GM21447 (cell line): ENCODE measurements around the gene CUBN.

Experiments used
- ATAC-seq: cut with Tn5 transposase; IDR thresholded peaks from one replicate; pipeline ENCODE4 v1.9.1; 2021; ENCODE audit not compliant: unreplicated experiment

The CUBN gene

DNA sequence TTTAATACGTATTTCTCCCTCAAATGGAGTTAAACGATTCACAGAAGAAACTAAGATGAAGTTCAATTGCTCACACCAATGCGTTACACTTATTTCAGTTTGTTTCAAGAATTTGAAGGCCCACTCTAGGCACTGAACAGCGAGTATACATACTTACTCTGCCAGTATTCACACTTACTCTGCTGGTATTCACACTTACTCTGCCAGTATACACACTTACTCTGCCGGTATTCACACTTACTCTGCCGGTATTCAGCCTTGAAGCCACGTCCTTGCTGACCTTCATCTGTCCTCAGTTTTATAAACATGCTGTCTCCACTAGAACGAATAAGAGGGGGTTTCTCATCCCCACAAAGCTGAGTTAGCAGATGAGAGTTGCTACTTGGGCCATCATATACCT, 86.0 kb downstream of the CUBN start:
- ATAC-seq, result no peak

DNA sequence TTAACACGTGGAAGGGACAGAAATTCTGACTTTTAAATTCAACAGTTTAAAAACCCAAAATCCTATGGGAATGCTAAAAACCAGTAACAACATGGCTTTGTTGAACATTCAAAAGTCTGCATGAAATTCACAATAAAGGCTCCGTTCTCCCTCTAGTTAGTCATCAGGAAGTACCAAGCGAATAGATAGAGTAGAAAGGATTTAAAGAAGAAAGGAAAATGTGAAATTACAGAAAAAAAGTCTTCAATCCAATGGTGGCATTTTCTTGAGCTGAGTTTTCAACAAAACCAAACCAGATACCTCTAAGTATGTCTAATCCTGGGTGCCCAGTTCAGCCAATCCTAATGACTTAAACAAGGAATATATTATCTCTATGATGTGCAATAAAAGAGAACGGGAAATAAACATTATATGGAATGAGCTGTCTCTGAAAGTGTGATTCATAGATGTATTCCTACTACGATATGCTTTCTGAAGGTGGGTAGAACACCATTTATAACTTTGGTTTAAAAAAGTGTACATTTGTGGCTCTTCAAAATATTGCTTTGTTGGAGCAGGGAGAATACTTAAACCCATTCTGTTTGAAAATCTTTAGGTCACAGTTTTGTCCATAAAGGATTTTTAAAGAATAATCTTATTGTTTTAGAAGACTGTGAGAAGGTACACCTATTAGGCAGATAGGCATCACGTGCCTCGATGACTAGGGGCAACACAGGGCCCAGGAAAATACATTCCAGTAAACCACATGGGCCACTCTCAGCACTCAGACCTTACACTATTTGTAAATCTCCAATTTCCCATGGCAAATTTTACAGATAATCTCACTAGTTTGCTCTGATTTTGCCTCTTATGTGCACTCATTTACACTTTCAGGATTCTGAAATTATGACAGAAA, 87.7 kb downstream of the CUBN start:
- ATAC-seq, result no peak

DNA sequence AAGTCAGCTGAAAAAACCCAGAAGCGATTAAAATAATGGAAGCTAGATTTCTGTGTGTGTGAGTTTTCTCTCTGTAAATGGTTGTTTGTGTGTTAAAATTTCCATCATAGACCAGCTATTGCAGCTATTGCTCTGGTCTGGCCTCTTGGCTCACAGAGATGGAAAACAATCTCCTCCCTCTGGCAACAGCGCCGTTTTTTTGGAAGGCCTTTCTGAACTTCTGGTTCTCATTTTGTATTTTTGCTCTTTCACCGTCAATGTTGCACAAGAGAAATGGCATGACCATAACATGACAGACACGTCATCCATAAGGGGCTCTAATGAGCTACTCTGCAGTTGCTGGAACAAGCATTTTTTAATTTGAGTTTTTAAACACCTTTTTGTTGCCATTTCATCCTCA, 91.0 kb downstream of the CUBN start:
- ATAC-seq, result no peak

DNA sequence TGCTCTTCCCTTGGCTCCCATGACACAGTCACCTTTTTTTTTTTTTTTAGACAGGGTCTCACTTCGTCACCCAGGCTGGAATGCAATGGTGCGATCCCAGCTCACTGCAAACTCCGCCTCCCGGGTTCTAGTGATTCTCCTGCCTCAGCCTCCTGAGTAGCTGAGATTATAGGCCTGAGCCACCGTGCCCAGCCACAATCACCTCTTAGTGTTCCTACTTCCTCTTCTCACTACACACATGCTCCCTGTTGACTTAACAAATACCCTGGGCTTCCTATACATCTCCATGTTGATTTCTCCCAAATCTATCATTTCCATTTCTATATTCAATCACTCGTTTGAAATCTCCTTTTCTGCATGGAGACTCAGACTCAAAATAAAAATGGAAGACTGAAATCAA, 91.7 kb downstream of the CUBN start:
- no peak for ATAC-seq

DNA sequence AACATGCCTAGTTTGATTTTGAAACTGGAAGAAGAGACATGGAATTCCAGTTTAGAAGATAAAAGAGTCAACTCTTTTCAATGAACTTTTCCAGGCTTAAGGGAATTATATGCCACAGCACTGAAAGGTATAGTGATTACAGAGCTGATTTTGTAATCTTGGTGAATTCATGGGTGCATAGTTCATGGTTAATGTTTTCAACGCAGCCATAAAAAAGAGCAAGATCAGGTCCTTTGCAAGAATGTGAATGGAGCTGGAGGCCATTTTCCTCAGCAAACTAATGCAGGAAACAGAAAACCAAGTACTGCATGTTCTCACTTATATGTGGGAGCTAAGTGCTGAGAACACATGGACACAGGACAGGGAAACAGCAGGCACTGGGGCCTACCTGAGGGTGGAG, 94.2 kb downstream of the CUBN start:
- ATAC-seq, result no peak

DNA sequence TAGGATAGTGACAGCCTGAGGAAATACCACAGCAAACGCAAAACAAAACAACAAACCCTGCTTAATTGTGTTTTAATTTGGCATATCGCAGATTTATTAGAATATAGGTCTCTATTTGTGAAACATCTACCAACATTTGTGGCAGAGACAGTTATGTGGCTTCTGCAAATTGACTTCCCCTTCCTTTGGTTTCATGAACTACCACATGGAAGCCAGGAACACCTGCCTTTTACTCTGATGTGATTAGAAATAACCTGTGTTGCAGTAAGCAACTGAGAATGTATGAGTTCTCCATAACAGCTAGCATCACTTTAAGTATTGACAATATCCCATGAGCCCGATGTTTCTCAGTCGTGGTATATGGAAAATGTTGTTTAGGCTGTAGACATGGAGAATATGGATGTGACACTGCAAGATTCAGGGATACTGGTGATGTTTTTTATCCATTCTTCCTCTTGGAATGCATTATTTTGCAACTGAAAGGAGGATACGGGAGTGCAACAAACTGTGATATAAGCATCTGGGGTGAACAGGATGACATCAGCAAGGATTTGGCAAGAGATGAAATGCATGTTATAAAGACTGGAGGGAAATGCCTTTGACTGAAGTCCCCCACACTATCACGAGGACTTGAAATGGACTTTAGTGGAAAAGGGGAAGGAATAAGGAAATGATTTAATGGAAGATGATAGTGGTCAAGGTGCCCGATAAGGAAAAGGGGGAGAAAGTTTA, 95.9 kb downstream of the CUBN start:
- ATAC-seq, result no peak

DNA sequence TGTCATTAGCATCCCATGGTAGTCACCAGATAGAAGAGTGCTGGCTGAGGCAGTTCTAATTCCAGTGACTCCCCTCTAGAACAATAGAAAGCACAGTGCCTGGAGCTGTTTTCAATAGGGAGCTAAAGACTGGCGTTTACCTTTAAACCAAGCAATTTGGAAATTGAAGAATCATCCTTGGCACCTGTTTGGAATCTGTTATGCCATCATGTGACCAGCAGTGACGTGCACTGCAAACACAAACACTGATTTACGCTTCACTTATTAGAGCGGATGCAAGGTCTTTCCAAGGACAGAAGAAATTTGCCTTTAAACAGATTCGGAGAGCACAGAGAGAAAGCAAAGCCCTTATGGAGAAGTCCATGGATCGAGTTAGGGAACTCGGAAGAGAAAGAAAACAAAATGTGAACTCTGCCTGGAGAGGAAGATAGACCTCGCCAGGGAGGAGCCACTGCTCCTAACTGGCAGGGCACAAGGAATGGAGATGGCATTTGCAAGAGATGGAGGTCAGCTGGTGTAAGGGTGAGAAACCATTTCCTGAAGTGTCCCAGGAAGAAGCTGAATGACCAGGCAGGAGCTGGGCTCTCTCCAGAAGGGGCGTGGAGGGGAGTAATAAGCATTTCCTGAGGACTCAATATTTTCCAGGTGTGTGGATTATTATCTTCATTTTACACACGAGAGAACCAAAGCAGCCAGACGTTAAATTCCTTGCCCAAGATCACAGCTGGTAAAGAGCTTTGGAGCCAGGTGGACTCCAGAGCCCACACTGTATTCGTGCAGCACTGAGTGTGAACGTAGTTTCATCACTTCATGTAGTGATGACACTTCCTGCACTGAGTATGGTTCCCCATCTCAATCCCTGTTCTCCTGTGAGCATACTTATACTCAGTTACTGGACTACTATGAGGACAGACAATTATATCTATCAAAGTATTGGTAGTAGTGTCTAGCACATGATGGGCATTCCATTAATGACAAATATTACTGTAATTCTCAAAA, 97.7 kb downstream of the CUBN start:
- no peak for ATAC-seq

DNA sequence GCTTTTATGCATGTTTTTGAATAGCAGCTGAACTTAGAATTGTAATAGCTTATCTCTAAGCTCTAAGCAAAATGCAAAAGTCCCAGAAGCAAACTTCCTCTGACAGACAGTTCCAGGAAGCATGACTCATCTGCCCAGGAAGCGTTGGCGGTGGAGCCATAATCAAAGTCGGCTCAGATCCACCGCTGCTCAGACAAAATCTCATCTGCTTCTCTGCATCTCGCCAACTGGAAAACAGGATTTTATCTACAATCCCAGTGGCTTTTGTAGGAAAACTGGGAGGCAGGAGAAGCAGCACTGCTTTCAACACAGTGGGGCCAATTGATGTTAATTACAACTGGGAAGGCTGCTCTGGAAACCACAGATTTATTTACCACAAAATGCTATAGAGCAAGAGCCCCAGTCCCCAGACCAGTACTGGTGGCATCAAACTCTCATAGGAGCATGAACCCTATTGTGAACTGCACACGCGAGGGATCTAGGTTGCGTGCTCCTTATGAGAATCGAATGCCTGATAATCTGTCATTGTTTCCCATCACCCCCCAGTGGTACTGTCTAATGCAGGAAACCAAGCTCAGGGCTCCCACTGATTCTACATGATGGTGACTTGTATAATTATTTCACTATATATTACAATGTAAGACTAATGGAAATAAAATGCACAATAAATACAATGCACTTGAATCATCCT, 99.9 kb downstream of the CUBN start:
- ATAC-seq, result no peak

DNA sequence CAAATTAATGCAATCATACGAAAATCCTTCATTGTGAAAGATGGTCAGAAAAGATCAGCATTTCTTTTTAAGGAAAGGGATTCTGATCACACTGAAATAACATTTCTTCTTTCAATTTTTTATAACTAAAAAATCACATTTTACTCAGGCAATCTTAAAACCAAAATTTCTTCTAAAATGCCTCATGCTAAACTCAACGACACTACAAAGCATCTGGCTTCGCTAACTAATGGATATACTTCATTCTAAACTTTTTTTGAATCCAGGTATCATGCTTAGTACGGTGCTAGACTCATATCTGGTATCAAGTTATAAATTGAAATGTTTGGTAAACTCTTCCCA, 100.4 kb downstream of the CUBN start:
- no peak for ATAC-seq

DNA sequence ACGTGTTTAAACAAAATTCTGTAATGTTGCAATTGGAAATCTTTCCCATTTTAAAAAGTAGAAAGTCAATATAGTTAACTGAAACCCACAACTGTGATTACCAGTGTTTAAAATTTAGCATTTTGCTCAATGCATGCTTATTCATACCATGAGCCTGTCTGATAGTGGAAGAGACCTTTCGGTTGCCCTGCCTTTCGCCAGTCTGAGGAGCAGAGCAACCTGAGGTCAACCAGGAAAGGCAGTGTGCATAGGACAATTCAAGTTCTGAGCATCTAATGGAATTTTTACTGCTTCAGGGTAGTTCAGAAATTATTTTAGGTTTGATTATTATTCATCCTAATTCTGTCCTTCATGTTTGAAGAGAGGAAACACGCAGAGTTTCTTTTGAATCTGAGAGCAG, 100.8 kb downstream of the CUBN start:
- ATAC-seq, result no peak

DNA sequence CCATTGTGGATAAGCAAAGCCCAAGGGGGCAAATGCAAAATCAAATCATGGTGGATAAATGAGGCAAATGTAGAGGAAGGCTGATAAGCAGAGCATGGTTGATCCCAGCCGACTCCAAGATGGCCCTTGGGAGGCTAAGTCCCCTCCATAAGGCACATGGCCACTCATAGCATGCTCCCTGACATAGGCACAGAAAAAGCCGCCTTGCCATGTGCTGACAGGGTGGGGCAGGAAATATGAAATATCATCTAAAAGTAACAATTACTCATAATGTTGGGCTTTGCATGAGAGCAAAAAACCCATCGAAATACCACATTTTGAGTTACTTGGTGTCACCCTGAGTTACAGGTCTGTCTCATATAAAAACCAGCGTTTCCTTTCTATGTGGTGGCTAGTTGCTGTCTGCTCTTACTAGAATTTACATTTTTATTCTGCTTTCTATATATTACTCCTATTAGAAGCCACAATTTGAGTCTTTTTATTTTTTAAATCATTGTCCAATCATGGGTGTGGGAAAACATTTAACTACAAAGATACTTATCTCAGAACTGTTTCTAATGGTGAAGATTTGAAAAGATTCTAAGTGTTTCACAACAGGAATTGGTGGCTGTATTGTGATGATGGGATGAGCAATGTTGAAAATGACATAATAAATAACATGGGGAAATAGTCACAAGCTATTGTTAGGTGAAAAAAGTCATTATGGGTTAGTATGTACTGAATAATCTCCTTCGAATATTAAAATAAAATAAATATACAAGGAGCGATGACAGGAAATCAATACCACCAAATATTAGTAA, 102.7 kb downstream of the CUBN start:
- peak; percentile 41 for ATAC-seq

DNA sequence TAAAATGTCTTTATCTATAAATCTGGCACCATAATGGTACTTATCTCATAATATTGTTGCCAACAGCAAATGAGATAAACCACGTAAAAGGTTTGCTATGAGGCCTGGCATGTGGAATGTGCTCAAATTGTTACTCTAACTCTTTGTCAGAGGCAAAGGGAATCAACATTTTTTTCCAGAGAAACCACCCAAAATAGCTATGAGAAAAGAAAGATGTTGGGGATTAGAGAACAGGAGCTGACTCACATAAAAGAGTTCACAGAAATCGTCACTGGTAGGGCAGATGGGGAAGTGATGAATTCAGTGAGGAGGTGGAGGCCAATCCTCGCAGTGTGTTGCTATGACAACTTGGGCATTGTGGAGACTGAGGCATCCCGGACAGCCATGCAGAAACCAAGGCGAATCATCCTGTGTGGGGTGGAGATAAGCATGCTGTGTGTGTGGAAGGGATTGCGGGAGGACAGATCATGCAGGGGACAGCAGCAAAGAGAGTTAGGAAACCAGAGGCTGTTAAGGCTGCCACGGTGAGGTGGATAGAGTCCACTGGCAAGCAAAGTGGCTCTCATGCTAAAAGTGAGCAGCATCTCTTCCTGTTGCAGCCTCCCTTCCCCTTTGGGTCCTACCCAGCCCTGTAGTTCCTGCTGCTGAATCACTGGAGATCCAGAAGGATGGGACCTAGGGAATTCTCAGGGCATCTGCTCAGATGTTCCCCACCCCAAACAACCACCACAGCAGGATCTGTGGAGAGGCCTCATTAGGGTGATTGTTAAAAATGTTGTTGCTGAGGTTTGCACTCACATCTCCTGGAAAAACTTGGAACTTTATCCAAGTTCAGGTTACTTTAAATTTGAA, 103.9 kb downstream of the CUBN start:
- no peak for ATAC-seq

DNA sequence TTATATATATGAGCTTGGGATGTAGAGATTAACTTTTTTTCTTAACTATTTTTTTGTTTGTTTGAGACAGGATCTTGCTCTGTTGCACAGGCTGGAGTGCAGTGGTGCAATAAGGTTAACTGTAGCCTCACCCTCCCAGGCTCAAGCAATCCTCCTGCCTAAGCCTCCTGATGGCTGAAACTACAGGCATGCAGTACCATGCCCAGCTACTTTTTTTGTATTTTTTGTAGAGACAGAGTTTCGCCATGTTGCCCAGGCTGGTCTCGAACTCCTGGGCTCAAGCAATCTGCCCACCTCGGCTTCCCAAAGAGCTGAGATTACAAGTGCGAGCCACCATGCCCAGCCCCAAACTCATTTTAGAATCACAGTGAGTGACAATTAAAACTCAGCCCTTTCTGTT, 105.2 kb downstream of the CUBN start:
- ATAC-seq, result no peak

DNA sequence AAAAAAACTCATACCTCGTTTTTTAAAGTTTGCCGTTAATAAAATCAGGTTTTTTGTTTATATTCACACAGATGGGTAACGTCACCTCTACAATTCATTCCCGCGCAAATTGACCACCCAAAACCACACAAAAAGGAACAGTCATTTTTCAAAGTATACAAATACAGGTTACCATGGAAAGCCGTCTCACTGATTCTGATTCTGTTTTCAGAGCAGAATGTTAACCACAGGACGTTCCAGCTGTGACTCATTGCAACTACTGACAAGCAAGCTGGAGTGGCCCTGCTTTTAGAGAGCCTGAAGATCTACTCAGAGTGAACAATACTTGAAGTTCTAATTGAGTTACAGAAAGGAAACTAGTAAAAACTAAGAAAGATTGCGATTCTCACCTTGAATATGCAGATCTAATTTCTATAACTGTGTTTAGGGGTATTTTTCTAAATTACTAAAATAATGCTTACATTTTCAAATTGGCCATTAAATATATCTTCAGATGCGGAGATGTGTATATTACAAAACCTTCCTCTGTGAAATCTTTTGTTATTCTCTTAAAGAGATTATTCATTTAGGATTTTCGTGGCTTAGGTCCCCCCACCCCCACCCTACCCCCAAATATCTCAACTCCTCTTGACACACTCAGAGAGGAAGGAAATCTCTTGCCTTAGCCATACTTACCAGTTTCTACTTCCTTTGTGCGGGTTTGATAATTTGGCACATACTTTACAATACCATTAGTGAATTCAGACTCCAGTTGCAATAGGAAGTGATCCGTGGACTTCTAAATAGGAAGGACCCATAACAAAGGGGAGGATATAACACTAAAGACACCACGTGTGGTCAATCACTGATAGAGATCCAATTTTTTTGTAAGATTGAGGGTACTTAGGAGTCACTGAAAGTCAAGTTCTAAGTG, 106.0 kb downstream of the CUBN start:
- peak; percentile 92 for ATAC-seq

DNA sequence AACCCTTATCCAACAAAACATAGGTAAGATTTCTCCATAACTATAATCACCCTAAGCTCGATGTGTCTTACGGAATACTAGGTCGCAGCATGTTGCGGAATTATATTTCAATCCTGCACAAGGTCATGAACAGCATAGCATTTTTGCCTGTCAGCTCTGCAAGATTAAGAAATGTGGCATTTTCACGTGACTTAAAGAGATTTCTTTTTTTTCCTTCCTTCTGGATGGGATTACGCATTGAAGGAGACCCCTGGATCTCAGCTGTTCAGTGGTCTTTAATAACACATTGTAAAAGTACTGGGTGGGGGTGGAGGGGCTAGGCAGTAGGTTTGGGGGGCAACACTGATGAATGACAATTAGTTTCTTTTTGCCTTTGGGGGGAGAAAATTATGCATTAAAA, 106.7 kb downstream of the CUBN start:
- ATAC-seq, result no peak

DNA sequence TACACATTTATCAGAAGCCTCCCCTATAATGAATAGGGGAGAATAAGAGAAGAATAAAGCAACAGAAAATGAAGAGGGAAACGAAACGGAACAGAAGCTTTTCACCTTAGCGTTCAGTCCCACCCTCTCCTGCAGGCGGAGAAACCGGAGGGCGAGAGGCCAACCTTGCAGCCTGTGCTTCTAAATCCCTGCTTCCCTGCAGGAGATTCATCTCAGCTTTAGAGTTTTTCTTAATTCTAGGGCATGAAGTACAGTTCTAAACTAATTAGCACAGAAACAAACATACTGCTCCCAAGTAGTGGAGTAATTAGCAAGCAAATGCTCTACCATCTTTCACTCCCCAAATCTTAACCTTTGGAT, 107.2 kb downstream of the CUBN start:
- no peak for ATAC-seq

DNA sequence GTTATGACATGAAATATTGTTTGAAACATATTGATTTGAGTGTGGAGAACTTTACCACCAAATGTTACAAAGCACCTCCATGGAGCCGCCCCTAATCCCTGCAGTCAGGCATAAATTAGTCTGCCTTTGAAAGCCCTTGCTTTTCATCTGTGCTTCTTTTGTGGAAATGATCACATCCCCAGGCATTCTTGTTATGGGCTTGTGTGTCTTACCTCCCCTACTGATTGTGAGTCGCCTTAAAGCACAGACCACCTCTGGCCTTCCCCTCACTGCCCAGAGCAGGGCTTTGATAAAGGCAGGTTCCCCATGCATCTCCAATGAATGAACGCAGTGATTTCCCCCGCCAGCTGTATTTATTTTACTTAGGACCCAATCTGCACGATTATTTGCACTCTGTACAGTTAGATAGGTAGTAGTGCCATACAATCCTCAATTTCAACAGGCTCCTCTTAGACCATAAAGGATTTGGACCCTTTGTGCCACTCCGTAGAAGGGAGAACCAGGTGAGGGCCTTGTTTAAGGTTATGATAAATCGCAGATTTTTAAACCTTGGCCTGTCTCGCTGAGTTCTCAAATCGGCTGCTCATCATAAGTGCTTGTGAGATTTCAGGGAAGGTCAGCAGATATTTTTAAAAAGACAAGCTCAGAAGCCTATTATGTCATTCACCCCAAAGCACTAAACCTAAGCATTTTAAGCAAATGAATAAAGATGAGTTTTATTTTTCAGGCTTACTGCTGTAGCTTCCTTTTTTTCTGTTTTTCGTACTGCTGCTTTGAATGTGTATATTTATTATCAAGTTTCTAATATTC, 107.8 kb downstream of the CUBN start:
- ATAC-seq, result no peak
